ENCODE data around the gene TESPA1.

The TESPA1 gene

DNA sequence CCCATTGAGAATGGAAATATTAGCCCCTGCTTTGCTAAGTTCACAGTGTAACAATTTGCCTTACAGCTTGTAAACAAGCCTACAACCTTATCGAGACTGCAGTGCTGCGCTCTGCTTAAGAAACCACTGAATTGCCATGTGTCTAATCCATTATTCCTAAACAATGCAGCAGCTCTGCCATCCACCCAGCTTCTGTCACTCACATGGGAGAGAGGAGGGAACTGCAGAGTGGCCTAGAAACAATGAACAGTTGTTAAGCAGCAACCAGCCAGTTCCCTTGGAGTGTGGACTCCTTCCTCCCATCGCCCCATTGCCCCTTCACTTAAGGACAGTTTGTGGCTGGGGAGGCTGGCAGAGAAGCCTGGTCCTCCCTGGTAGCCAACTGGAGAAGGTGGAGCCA, 42.9 kb downstream of the TESPA1 start:
- DNase-seq: no peak

DNA sequence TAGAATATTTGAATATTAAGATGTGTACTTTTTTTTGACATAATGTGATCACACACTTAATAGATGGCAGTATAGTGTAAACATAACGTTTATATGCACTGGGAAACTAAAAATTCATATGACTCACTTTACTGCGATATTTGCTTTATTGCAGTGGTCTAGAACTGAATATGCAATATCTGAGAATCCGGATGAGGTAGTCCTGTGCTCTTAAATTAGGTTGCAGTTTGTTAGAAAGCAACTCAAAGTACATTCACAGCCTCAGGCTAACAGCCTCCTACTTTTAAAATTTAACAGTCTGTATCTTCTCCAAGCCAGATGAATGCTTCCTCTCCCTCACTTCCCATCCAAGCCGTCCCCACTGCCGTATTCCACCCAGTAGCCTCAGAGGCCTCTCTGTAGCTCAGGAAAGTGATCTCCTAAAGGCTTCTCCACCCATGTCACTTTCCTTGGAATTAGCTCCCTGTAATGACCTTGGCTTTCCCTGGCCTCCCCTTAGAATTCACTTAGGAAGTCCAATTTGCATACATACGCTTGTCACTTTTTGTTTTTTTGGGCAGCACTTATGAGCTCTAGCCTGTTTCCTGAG, 43.7 kb downstream of the TESPA1 start:
- DNase-seq: no peak

DNA sequence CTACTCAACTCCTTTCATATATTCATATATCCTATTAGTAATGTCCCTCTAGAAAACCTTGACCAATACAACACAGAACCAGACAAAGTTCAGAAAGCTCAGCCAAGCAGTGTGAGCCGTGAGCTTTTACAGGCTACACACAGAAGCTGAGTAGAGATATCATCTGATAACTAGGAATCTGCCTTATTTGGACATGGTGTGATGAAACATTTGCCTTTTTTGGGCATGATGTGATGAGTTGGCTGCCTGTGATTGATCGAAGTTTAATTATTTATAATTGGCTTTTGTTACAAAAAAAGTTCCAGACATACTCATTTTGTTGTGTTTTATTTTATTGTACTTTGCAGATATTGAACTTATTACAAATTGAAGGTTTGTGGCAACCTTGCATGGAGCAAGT, 46.6 kb downstream of the TESPA1 start:
- no peak for DNase-seq

DNA sequence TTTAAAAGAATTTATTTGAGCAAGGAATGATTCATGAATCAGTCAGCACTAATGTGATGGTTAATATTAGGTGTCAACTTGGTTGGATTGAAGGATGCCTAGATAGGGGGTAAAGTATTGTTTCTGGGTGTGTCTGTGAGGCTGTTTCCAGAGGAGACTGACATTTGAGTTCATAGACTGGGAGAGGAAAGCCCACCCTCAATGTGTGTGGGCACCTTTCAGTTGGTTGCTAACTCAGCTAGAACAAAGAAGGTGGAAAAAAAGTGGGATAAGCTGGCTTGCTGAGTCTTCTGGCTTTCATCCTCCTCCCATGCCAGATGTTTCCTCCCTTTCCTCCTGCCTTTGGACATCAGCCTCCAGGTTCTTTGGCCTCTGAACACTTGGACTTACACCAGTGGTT, 47.2 kb downstream of the TESPA1 start:
- DNase-seq: no peak

DNA sequence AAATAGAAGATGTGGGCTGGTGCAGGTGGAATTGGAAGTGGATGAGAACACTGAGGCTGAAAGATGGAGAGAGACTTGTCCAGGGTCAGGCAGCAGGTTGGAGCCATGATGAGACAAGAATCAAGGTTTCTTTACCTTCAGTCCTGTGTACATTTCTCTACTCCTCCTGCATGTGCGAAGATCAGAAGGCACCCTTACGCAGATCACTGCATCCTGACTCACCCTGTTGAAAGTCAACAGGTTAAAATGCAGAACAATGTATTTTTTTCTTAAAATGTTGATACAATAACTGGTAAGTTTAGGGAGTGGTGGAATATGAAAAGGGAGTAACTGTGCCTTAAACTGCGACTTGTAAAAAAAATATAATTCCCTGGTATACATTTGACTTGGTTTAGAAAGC, 47.8 kb downstream of the TESPA1 start:
- no peak for DNase-seq

DNA sequence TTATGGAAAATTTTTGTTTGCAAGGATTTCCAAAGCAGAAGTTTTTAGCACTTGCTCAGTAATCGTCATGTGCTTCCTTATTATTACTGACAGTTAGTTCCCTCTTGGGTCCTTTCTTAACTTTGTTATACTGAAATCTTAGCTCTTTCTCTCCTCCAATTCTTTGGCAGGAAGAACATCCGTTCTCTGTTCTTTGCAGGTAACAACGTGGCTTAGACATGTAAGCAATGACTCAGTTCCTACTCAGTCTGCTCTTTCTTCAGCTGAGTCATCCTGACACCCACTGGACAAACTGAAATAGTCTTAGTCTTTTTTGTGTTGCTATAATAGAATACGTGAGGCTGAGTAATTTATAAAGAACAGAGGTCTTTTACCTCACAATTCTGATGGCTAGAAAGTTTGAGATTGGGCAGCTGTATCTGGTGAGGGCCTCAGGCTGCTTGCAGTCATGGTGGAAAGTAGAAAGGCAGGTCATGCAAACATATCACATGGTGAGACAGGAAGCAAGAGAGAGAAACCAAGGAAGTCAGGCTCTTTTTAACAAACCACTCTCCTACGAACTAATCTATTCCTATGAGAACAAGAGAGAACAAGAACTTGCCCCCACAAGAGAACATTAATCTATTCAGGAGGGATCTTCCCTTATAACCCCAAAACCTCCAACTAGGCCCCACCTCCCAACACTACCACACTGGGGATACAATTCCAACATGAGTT, 49.2 kb downstream of the TESPA1 start:
- no peak for DNase-seq

DNA sequence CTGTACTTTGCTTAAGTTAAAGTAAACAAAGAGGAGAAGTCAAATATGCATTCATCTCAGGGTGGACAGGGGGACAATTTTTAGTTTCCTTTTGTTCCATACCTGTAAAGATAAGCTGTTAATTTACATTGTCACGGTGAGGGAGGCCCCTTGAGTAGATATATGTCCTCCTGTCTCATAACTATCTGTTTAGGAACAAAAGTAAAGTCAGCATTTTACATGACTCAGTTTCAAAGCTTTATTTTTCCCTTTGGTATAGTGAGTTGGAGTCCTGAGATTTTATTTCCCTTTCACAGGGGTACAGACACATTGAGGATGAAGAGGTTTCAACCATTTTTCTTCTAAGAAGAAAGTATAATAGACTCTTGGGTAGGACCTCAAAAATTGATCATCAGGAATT, 50.1 kb downstream of the TESPA1 start:
- DNase-seq: no peak

DNA sequence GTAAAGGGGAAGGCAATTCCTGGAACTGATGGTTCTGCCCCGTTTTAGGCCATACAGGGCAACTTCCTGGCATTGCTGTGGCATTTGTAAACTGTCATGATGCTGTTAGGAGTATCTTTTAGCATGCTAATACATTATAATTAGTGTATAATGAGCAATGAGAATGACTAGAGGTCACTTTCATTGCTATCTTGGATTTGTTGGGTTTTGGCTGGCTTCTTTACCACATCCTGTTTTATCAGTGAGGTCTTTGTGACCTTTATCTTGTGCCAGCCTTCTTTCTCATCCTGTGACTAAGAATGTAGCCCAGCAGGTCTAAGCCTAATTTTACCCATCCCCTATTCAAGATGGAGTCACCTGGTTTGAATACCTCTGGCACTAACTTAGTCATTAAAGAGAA, 51.2 kb downstream of the TESPA1 start:
- DNase-seq: no peak

DNA sequence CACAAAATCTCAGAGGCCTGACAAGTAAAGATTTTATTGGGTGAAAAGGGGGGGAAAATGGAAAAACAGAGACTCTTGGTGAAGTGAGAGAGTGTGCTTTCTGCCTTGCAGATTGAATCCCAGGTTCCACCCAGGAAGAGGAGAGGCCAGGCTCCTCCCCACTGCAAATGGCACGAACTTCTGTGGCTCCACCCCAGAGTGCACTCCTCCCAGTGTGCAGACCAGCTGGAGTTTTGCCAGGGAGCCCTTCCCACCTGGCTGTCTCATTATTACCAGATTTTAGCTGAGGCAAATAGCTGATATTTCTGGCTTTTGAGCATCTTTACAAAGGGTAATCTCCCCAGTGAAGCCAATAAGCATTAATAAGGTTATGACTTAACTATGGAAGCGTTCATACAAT, 51.9 kb downstream of the TESPA1 start:
- no peak for DNase-seq

DNA sequence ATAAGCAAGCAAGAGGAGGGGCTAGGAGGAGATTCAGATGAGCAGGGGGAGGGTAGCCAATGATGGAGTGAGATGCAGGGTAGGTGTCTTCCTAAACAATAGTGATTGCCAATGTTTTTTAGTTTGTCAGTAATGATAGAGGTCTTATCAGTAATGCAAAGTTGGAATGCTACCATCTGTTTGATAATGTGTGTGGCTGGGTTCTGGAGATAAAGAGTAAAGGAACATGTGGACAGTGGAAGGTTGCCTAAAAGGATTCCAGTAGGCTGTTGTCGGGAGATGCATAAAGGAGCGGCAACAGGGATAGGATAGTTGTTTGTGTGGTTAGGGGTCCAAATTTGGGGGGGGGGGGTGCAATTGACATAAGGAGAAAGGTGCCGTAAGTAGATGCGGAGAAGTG, 52.5 kb downstream of the TESPA1 start:
- DNase-seq: no peak

DNA sequence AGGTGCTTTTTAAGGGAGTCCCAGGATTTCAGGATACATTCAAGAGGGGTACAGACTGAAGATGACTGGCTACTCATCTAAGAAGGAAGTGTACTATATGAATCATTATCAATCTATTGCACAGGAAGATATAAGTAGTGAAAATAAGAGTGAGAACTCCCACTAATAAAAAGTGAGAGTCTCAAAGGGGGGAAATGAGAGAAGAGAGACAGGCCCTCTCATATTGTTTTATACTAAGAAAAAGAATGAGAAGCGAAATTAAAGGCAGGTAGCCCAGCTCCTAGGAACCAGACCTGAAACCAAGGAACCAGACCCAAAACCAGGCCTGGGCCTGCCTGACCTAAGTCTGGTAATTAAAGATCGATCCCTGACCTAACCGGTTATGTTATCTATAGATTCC, 54.6 kb downstream of the TESPA1 start:
- DNase-seq: no peak

DNA sequence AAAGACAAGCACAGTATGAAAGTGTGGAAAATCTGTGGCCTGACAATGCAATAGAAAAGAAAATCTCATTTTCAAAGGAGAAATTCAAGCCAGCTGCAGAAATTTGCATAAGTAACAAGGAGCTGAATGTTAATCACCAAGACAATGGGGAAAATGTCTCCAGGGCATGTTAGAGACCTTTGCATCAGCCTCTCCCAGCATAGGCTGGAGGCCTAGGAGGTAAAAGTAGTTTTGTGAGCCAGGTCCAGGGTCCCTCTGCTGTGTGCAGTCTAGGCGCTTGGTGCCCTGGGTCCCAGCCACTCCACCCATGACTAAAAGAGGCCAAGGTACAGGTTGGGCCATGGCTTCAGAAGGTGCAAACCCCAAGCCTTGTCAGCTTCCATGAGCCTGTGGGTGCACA, 58.3 kb downstream of the TESPA1 start:
- DNase-seq: no peak

DNA sequence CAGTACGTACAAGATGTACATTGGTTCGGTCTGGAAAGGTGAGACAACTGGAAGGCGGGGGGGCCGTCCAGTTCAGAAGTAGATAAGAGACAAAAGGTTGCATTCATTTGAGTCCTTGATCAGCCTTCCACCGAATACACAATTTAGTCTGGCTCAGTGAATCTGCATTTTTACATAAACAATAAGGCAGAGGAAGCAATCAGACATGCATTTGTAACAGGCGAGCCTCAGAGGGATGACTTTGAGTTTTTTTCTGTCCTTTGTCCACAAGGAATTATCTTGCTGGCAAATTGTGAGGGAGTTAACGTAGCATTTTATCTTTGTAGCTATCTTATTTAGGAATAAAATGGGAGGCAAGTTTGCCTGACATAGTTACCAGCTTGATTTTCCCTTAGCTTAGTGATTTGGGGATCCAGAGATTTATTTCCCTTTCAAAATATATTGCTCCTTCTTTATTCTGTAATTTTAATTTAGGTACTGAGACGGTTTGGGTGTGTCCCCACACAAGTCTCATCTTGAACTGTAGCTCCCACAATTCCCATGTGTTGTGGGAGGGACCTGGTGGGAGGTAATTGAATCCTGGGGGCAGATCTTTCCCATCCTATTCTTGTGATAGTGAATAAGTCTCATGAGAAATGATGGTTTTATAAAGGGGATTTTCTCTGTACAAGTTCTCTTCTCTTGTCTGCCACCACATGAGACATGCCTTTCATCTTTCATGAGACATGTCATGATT, 59.4 kb downstream of the TESPA1 start:
- no peak for DNase-seq

DNA sequence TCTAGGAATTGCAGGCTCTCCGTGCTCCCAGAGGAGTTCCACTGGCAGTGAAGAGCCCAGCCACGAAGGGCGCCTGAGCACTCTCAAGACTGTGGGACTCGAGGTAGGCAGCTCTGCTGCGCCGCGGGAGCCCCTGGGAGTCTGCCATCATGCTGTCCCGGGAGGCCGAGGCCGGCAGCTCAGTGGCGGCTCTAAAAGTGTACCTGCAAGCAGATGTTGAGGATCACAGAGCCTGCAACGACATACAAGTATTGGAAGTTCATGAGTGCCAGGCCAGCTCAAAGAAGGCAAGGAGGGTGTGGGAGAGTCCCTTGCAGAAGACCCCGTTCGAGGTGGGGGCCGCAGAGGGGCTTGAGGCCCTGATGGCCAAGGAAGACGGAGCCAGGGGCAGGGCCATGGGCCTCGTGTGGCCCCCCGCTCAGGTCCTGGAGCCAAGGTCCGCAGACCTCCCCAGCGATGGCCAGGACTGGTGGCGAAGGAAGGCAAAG, 67.5 kb downstream of the TESPA1 start:
- no peak for DNase-seq
